GM13976 (cell line): ENCODE data around the gene TSHZ2.

Source experiments
- DNase-seq: peaks from one replicate; pipeline ENCODE4 v3.0.0; 2012; ENCODE audit warnings: low spot score
- CTCF ChIP-seq: IDR thresholded peaks from 2 replicates; pipeline ENCODE4 v1.5.1; 2012; ENCODE audit warnings: borderline replicate concordance, mild to moderate bottlenecking; ENCODE audit not compliant: insufficient read depth; ENCODE audit errors: extremely low read depth, missing control alignments, control extremely low read depth
- in situ Hi-C: fragments of 300-500 bp; cut with MboI; formaldehyde crosslinking; loops from one replicate; pipeline ENCODE4 v1.12.0; 2022; ENCODE audit warnings: low sequenced_read_pairs, mixed read lengths, inconsistent platforms; ENCODE audit not compliant: unreplicated experiment

TSHZ2 gene

GRCh38 chr20:53175135-53175780 lies 203.1 kb downstream of the TSHZ2 start:
- in situ Hi-C loops, result no loop called here
- no peak for TF ChIP-seq CTCF
- no peak for DNase-seq

- in situ Hi-C loops, result no loop called here
- DNase-seq, result no peak
- no peak for TF ChIP-seq CTCF
Measured at GRCh38 chr20:53176134-53176533, 204.0 kb downstream of the TSHZ2 start.

- no peak for DNase-seq
- in situ Hi-C loops, result no loop called here
- TF ChIP-seq CTCF, result no peak
Measured at GRCh38 chr20:53177687-53178086, 205.5 kb downstream of the TSHZ2 start.

GRCh38 chr20:53179749-53180148 lies 207.6 kb downstream of the TSHZ2 start:
- no peak for TF ChIP-seq CTCF
- no peak for DNase-seq

GRCh38 chr20:53180928-53181362 lies 208.8 kb downstream of the TSHZ2 start:
- TF ChIP-seq CTCF, result no peak
- in situ Hi-C loops, result no loop called here
- DNase-seq, result no peak

More at GRCh38 chr20:53179749-53180148, 207.6 kb downstream of the TSHZ2 start:
- in situ Hi-C loops, result no loop called here

- in situ Hi-C loops, result no loop called here
- TF ChIP-seq CTCF, result no peak
- DNase-seq, result no peak
Measured at GRCh38 chr20:53181866-53182376, 209.8 kb downstream of the TSHZ2 start.

- DNase-seq, result no peak
- in situ Hi-C loops, result no loop called here
- no peak for TF ChIP-seq CTCF
Measured at GRCh38 chr20:53183181-53183580, 211.0 kb downstream of the TSHZ2 start.
